ENCODE measurements around the gene HIVEP2.

GRCh38 chr6:142821164-142821716 is 123.7 kb downstream of the HIVEP2 start:
- TF ChIP-seq CTCF (conservative IDR thresholded peaks at IDR 0.05; ENCODE audit: low read depth, low read length) (no peak), EZH2 (IDR thresholded peaks at IDR 0.05; ENCODE audit: borderline replicate concordance, low read depth, low read length, poor library complexity, severe bottlenecking) (no peak)

Measured in A673 (cell line).